ENCODE measurements around the gene MAP1LC3A.

MAP1LC3A gene

DNA sequence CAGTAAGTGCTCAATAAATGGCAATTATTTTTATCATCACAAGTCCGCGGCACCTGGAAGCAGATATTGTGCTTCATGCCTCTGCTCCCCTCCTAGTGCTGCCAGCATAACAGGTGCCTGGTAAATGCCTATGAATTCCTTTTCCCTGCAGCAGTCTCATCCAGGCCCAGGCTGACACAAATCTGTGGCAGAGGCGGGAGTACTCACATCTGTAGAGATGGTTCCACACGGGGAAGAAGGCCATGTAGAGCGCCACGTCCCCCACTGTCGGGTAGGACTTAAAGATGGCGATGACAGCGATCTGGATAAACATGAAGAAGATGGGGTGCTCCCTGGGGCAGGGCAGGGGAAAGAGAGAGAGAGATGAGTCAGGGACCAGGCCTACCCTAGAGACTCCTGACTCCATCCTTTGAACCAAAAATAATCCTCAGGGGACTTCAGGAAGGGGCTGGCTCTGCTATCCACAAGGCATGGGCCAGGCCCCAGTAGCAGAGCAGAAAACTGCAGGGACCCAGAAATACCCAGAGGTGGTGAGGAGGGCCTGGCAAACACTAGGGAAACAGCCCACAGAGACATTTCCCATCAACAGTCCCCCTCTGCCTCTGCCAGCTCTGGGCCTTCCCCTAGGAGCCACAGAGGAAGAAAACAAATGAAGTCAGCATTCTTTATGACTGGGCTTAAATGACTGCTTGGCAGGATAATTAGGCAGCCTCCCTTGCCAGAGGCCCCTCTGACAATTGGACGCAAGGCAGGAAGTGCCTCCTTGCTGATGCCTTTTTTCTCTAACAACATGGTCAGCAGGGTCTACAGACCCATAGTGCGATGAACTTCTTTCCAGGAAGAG, 23.0 kb downstream of the MAP1LC3A start:
- no peaks in the 10 kb centered on the region; the same call in 1 of the 2 replicates for H3K36me3 ChIP-seq (ENCODE audit: insufficient read depth, low read length)
- no peaks in the 10 kb centered on the region; the same call in 1 of the 2 replicates for H3K4me1 ChIP-seq (ENCODE audit: insufficient read depth, low read length)
- H3K9ac ChIP-seq (ENCODE audit: low read depth, low read length) = no peak overlapping the region
- H3K9me3 ChIP-seq (ENCODE audit: control insufficient read depth, insufficient read depth, low read length) = no peaks in the 10 kb centered on the region

DNA sequence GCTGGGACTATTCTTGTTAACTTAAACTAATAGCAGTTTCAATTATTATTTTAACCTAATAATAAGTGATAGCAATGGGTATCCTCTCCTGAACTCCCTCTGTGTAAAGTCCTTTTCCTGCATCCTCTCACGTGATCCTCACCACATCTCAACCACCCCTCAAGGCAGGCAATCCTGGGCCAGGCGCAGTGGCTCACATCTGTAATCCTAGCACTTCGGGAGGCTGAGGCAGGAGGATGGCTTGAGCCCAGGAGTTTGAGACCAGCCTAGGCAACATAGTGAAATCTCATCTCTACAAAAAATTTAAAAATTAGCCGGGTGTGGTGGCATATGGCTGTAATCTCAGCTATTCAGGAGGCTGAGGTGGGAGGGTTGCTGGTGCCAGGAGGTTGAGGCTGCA, 23.7 kb downstream of the MAP1LC3A start:
- H3K9me3 ChIP-seq (ENCODE audit: control insufficient read depth, insufficient read depth, low read length) = no peaks in the 10 kb centered on the region
- no peak overlapping the region for H3K9ac ChIP-seq (ENCODE audit: low read depth, low read length)
- H3K36me3 ChIP-seq (ENCODE audit: insufficient read depth, low read length) = no peaks in the 10 kb centered on the region; the same call in 1 of the 2 replicates
- no peaks in the 10 kb centered on the region; the same call in 1 of the 2 replicates for H3K4me1 ChIP-seq (ENCODE audit: insufficient read depth, low read length)

DNA sequence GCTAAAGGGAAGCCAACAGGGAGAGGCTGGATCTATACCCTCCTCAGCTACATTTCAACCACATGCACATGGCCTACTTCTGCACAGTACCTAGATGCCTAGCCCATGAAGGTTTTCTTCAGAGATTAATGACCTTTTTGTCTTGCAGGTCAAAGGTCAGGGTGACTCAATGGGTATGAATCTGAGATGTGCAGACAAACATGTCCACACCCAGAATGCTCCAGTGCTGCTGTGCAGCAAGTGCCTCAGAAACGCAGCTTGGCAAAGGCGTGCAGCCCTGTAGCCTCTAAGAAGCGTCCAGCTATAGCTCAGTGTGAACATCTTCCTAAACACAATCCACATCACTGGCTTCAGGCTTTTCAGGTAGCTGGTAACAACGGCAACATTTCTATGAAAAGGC, 24.4 kb downstream of the MAP1LC3A start:
- no peaks in the 10 kb centered on the region; the same call in 1 of the 2 replicates for H3K36me3 ChIP-seq (ENCODE audit: insufficient read depth, low read length)
- no peaks in the 10 kb centered on the region; the same call in 1 of the 2 replicates for H3K4me1 ChIP-seq (ENCODE audit: insufficient read depth, low read length)
- no peaks in the 10 kb centered on the region for H3K9me3 ChIP-seq (ENCODE audit: control insufficient read depth, insufficient read depth, low read length)
- no peak overlapping the region for H3K9ac ChIP-seq (ENCODE audit: low read depth, low read length)

DNA sequence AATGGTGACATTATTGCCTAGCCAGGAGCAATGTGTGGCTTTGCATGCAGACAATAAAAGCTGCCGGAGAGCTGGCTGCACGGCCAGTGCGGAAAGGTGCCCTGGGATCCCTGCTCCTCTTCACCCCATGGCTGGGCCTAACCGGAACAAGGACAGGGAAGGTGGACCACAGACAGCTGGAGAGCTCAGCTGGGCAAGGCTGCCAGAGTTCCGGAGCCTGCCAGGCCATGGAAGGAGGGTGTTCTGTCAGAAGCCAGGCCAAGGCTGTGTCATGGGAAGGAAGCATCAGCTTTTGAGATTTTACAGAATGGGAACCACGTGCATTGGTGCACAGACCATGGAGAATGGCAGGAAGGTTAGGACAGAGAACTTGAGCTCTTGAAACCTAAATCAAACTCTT, 25.0 kb downstream of the MAP1LC3A start:
- Histone ChIP-seq H3K9me3 (ENCODE audit: control insufficient read depth, insufficient read depth, low read length) (no peaks in the 10 kb centered on the region), H3K36me3 (ENCODE audit: insufficient read depth, low read length) (no peaks in the 10 kb centered on the region; the same call in 1 of the 2 replicates), H3K9ac (ENCODE audit: low read depth, low read length) (no peak overlapping the region), H3K4me1 (ENCODE audit: insufficient read depth, low read length) (no peaks in the 10 kb centered on the region; the same call in 1 of the 2 replicates)

DNA sequence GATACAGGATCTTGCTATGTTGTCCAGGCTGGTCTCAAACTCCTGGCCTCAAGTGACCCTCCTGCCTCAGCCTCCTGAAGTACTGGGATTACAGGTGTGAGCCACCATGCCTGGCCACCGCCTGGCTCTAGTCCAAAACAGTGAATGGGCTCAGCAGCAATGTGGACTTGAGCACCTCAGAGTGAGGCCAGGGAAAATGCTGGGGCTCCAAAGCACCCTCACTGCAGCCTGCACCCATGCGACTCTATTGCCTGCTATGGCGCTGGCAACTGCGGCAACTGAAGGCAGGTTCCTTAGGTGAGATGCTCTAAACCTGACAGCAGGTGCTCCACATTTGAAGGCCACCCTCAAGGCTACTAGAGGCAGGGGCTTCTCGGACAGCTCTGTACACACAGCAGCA, 26.5 kb downstream of the MAP1LC3A start:
- H3K9me3 ChIP-seq (ENCODE audit: control insufficient read depth, insufficient read depth, low read length) = no peaks in the 10 kb centered on the region
- no peak overlapping the region for H3K9ac ChIP-seq (ENCODE audit: low read depth, low read length)
- no peaks in the 10 kb centered on the region; the same call in 1 of the 2 replicates for H3K36me3 ChIP-seq (ENCODE audit: insufficient read depth, low read length)
- no peaks in the 10 kb centered on the region; the same call in 1 of the 2 replicates for H3K4me1 ChIP-seq (ENCODE audit: insufficient read depth, low read length)

DNA sequence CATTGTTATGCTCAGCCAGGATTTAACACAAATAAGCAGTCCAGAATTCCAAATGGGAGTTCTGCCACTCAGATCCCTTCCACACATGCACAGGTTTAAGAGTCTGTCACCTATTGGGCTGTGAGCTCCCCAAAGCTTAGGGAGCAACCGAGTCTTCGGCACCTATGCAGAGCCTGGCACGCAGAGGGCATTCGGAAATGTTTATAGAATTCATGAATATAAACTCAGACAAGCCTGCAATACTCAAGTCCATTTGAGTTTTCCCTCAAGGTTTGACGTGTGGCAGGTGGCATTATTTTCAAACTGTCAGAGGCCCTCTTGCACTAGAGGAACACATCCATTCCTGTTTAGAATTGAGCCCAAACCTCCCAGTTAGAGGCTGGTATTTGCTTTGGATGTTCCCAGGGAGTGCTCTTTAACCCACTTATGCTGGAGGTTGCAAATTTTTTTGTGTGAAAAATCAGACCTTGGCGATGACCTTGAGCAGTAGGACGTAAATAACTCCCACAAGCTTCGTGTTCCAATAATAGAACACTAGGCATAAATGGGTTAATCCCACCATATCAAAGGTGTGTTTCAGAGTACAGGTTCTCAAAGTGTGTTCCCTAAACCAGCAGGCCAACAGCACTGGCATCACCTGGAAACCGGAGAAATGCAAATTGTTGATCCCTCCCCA, 28.1 kb downstream of the MAP1LC3A start:
- Histone ChIP-seq H3K9ac (ENCODE audit: low read depth, low read length) (no peak overlapping the region), H3K9me3 (ENCODE audit: control insufficient read depth, insufficient read depth, low read length) (no peaks in the 10 kb centered on the region), H3K4me1 (ENCODE audit: insufficient read depth, low read length) (no peaks in the 10 kb centered on the region; the same call in 1 of the 2 replicates), H3K36me3 (ENCODE audit: insufficient read depth, low read length) (no peaks in the 10 kb centered on the region)

DNA sequence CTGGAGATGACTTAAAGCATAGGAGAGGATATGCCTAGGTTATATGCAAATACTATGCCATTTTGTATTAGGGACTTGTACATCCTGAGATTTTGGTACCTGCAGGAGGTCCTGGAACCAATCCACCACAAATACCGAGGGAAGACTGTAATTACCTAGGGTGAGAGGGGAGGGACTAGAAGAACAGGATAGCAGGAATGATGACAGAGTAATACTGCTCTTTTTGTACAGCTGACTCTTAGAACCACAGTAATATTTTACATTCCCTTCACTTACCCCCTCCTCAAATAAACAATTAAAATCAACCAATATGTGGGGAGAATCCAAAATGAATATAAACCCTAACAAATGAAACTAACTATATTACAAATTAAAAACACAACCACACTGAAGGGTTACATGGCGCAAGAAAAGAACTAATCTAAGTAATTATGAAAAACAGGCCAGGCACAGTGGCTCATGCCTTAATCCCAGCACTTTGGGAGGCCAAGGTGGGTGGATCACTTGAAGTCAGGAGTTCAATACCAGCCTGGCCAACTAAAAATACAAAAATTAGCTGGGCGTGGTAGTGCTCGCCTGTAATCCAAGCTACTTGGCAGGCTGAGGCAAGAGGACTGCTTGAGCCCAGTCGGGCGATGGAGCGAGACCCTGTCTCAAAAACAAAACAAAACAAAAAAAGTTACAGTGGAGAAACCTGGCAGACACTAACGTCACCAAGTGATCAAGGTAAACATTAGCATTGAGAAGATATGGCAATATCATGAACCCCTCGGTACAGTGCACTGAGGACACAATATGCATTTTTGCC, 37.1 kb downstream of the MAP1LC3A start:
- no peaks in the 10 kb centered on the region for H3K4me1 ChIP-seq (ENCODE audit: insufficient read depth, low read length)
- no peaks in the 10 kb centered on the region for H3K36me3 ChIP-seq (ENCODE audit: insufficient read depth, low read length)
- no peak overlapping the region for H3K9ac ChIP-seq (ENCODE audit: low read depth, low read length)
- H3K9me3 ChIP-seq (ENCODE audit: control insufficient read depth, insufficient read depth, low read length) = no peaks in the 10 kb centered on the region

DNA sequence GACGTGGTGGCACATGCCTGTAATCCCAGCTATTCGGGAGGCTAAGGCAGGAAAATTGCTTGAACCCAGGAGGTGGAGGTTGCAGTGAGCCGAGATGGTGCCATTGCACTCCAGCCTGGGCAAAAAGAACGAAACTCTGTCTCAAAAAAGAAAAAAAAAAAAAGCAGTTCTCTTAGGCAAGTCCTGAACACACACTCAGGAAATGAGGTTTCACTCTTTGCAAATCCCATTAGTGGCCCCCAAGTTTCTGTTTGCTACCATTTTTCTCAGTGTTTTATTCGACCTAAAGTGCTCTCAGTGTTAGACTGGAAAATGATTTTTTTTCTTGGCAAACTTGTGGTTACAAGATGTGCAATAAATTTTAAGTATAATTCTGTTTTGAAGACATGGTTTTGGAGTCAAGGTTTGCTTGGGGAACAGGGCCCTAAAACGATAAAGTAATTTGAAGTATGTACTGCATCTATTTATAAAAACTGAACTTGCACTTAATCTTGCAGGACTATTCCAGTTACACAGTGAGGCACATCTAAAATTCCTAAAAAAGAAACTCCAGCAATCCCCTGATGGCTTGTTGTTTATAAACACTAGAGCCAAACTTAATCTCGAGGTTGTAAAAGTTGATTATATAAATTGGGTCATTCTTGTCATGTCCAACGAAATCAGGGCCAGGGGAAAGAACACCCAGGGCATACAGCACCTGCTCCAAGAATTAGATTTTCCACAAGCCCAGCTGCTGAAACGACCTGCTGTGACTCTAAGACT, 42.6 kb downstream of the MAP1LC3A start:
- H3K36me3 ChIP-seq (ENCODE audit: insufficient read depth, low read length) = no peaks in the 10 kb centered on the region
- H3K4me1 ChIP-seq (ENCODE audit: insufficient read depth, low read length) = no peaks in the 10 kb centered on the region
- no peaks in the 10 kb centered on the region for H3K9me3 ChIP-seq (ENCODE audit: control insufficient read depth, insufficient read depth, low read length)
- H3K9ac ChIP-seq (ENCODE audit: low read depth, low read length) = no peak overlapping the region

DNA sequence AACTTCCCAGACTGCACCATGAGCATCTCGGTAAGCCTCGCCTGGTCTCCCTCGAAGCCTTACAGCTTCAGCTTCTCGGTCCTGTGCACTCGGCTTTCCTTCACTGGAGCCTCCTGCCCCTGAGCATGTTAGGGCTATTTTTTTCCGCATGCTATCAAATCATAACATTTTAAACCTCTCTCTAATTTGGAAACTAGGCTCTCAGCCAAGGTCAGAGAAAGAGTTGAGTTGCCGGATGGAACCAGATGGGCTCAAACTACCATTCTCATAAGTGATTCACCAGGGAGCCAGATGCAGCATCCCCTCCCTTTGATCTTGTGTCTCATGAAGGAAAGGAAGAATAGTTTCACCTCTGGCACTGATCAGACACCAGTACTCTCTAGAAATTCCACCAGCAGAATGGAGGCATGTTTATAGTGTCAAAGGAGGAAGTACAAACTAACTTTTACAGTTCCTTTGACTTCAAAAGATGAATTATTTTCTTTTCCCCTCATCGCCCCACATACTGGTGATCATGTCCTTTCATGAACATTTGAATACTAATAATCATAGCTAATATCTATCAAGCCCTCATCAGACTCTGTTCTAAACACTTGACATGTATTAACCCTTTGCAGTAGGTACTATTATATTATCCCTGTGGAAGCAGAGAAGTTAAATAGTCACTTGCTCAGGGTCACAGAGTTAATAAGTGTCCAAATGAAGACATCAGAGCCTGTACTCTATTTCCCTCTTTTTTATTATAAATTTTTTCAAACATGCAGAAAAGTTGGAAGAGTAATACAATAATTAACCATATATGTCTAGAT, 46.7 kb downstream of the MAP1LC3A start:
- Histone ChIP-seq H3K9me3 (ENCODE audit: control insufficient read depth, insufficient read depth, low read length) (no peaks in the 10 kb centered on the region), H3K9ac (ENCODE audit: low read depth, low read length) (no peak overlapping the region)

DNA sequence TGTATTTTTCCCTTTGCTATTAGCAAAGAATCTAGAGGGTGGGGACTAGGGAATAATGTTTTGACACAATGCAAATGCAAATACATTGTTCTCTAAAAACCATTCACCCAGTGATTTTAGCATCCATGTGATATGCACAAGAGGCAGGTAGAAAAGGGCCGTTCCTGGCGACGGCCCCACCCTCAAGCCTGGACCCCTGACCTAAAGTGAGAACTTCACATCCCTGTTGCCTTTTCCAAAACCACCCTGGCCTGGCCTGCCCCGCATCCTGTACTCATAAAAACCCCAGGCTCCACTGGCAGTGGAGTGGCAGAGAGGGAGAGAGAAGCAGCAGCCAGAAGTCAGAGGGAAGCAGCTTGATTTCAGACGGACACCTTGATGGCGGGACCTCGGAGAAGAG, 48.5 kb downstream of the MAP1LC3A start:
- Histone ChIP-seq H3K36me3 (ENCODE audit: insufficient read depth, low read length) (no peaks in the 10 kb centered on the region), H3K9me3 (ENCODE audit: control insufficient read depth, insufficient read depth, low read length) (no peaks in the 10 kb centered on the region), H3K9ac (ENCODE audit: low read depth, low read length) (no peak overlapping the region), H3K4me1 (ENCODE audit: insufficient read depth, low read length) (no peaks in the 10 kb centered on the region)

More for the DNA sequence above, 46.7 kb downstream of the MAP1LC3A start:
- no peaks in the 10 kb centered on the region for H3K36me3 ChIP-seq (ENCODE audit: insufficient read depth, low read length)
- H3K4me1 ChIP-seq (ENCODE audit: insufficient read depth, low read length) = no peaks in the 10 kb centered on the region

Measured in ES-I3 (cell line).